HCT116 (cell line): ENCODE data around the gene EIF4G3. TPM values are rescaled to one million over a fixed set of nuclear protein-coding genes. Genes with fewer than 3 reads are reported as not detected.

Source experiments
- ATAC-seq: fragments of 200-7000 bp; cut with Tn5 transposase; 2 replicates; pipeline ENCODE4 v1.9.1; 2020; ENCODE audit warnings: mild to moderate bottlenecking, moderate library complexity
- BruUV-seq: library from RNA; stranded (reverse); fragments of 400-500 nt; replicated peaks from 2 replicates; lab custom pipeline; 2021; lab: Mats Ljungman, UMichigan
- CTCF ChIA-PET: fragments of 300-600 bp; sonication (Branson Sonifier 250); formaldehyde crosslinking; loops from one replicate; lab custom pipeline; 2021; ENCODE audit warnings: antibody characterized with exemption; lab: Charles Lee
- POLR2A ChIA-PET: fragments of 300-600, 350-600 bp; sonication (Branson Sonifier 250); formaldehyde crosslinking; loops from one replicate; lab custom pipeline; 2021; ENCODE audit warnings: antibody characterized with exemption; lab: Charles Lee
- RAD21 ChIA-PET, 2 experiments: fragments of 300-600 bp; sonication (Branson Sonifier 250); formaldehyde crosslinking; loops; one replicate each; lab custom pipeline; 2023; ENCODE audit warnings: low total read pairs in 2 of 2; ENCODE audit not compliant: uncharacterized antibody in 2 of 2, unreplicated experiment in 2 of 2, low non-redundant PET in 1 of 2; lab: Charles Lee
- DNase-seq: peaks from one replicate; pipeline ENCODE4 v3.0.0-alpha.2; 2010; ENCODE audit warnings: low read depth, low spot score
- H2AFZ ChIP-seq: fragments of 200-600 bp; shearing (Covaris generic), sonication (generic); 2 replicates; pipeline ENCODE4 v1.6.1; 2017; ENCODE audit warnings: low read depth, mixed run types, mixed read lengths, antibody characterized with exemption, low read length; ENCODE audit not compliant: poor library complexity, severe bottlenecking
- H3K27ac ChIP-seq: 2 replicates; pipeline ENCODE4 v1.5.1; 2012; ENCODE audit warnings: low read depth, low read length
- H3K27me3 ChIP-seq: fragments of 200-600 bp; sonication (generic); 2 replicates; pipeline ENCODE4 v1.6.1; 2016; ENCODE audit warnings: mixed run types, low read length, mixed read lengths; ENCODE audit not compliant: insufficient read depth
- H3K36me3 ChIP-seq, 2 experiments: fragments of 200-500 bp in 1 of 2; fragments of 200-600 bp in 1 of 2; sonication (Bioruptor generic) in 1 of 2; sonication (generic) in 1 of 2; 2 replicates each; pipeline versions ENCODE4 v1.5.1 to v1.6.1; 2014 to 2016; ENCODE audit warnings: low read length in 2 of 2, inconsistent platforms in 1 of 2, mixed read lengths in 1 of 2, mixed run types in 1 of 2; ENCODE audit not compliant: insufficient read depth in 2 of 2, control insufficient read depth in 1 of 2
- H3K4me1 ChIP-seq, 2 experiments: fragments of 200-600 bp in 1 of 2; sonication (generic) in 1 of 2; 2 replicates each; pipeline versions ENCODE4 v1.5.1 to v1.6.1; 2012 to 2017; ENCODE audit warnings: low read length in 2 of 2, inconsistent platforms in 1 of 2, mild to moderate bottlenecking in 1 of 2, mixed read lengths in 1 of 2, mixed run types in 1 of 2, moderate library complexity in 1 of 2; ENCODE audit not compliant: insufficient read depth in 2 of 2, control insufficient read depth in 1 of 2
- H3K4me2 ChIP-seq: fragments of 200-600 bp; sonication (generic); 2 replicates; pipeline ENCODE4 v1.6.1; 2017; ENCODE audit warnings: mixed run types, low read length, mixed read lengths
- H3K4me3 ChIP-seq, 2 experiments: fragments of 200-600 bp in 1 of 2; sonication (generic) in 1 of 2; replicated peaks in 1 of 2; 2 replicates each; pipeline ENCODE4 v1.5.1; 2011 to 2016; ENCODE audit warnings: low read length in 2 of 2, control low read depth in 1 of 2, low read depth in 1 of 2, mild to moderate bottlenecking in 1 of 2, mixed read lengths in 1 of 2, mixed run types in 1 of 2
- H3K79me2 ChIP-seq: fragments of 200-600 bp; sonication (generic); 2 replicates; pipeline ENCODE4 v1.6.1; 2017; ENCODE audit warnings: mild to moderate bottlenecking, mixed run types, low read length, moderate library complexity, mixed read lengths; ENCODE audit not compliant: insufficient read depth
- H3K9ac ChIP-seq: fragments of 200-600 bp; sonication (generic); 2 replicates; pipeline ENCODE4 v1.6.1; 2016; ENCODE audit warnings: low read length, mixed read lengths
- H3K9me2 ChIP-seq: fragments of 200-600 bp; sonication (generic), shearing (Covaris generic); 2 replicates; pipeline ENCODE4 v1.6.1; 2017; ENCODE audit warnings: mixed run types, mild to moderate bottlenecking, moderate library complexity; ENCODE audit not compliant: insufficient read depth
- H3K9me3 ChIP-seq, 2 experiments: fragments of 200-500 bp in 1 of 2; fragments of 200-600 bp in 1 of 2; sonication (Bioruptor generic) in 1 of 2; sonication (generic) in 1 of 2; 2 replicates each; pipeline ENCODE4 v1.6.1; 2014 to 2017; ENCODE audit warnings: low read length in 2 of 2, mixed read lengths in 2 of 2, inconsistent platforms in 1 of 2, low read depth in 1 of 2, mild to moderate bottlenecking in 1 of 2, mixed run types in 1 of 2, moderate library complexity in 1 of 2; ENCODE audit not compliant: control insufficient read depth in 1 of 2, insufficient read depth in 1 of 2
- H4K20me1 ChIP-seq: fragments of 200-600 bp; sonication (generic), shearing (Covaris generic); 2 replicates; pipeline ENCODE4 v1.6.1; 2017; ENCODE audit warnings: mixed run types, mild to moderate bottlenecking, moderate library complexity; ENCODE audit not compliant: insufficient read depth
- CBX3 ChIP-seq: IDR thresholded peaks from 2 replicates; pipeline ENCODE4 v1.6.1; 2012; ENCODE audit warnings: low read depth
- ELF1 ChIP-seq: IDR thresholded peaks from 2 replicates; pipeline ENCODE4 v1.6.1; 2012; ENCODE audit warnings: low read depth, borderline replicate concordance
- EZH2phosphoT487 ChIP-seq: fragments of 200-600 bp; IDR thresholded peaks from 2 replicates; pipeline ENCODE4 v1.6.1; 2018; ENCODE audit warnings: antibody characterized with exemption, borderline replicate concordance
- MAX ChIP-seq: IDR thresholded peaks from 2 replicates; pipeline ENCODE4 v1.6.1; 2012
- SP1 ChIP-seq: IDR thresholded peaks from 2 replicates; pipeline ENCODE4 v1.6.1; 2012; ENCODE audit warnings: low read depth
- SRF ChIP-seq: IDR thresholded peaks from 2 replicates; pipeline ENCODE4 v1.6.1; 2012; ENCODE audit warnings: low read depth
- YY1 ChIP-seq: IDR thresholded peaks from 2 replicates; pipeline ENCODE4 v1.6.1; 2011; ENCODE audit warnings: low read length, low read depth, moderate library complexity, mild to moderate bottlenecking; ENCODE audit not compliant: insufficient replicate concordance; ENCODE audit errors: extremely low read depth
- ZBTB33 ChIP-seq: IDR thresholded peaks from 2 replicates; pipeline ENCODE4 v1.6.1; 2011; ENCODE audit warnings: mild to moderate bottlenecking, low read length, moderate library complexity; ENCODE audit not compliant: insufficient replicate concordance; ENCODE audit errors: extremely low read depth
- intact Hi-C: fragments of 100-400 bp; cut with micrococcal nuclease; formaldehyde crosslinking; loops from 2 replicates; pipeline ENCODE4 v1.10.0; 2022
- total RNA-seq: library from RNA; stranded (reverse); gene quantifications from one replicate; pipeline ENCODE4 v1.2.1, GENCODE V29; 2021; ENCODE audit not compliant: unreplicated experiment
- TF ChIP-seq, protein P1 (sequence below), 3 experiments: fragments of 200-600 bp in 1 of 3; sonication (generic) in 1 of 3; IDR thresholded peaks in 2 of 3; conservative IDR thresholded peaks in 1 of 3; 2 replicates each; pipeline ENCODE4 v1.5.1; 2012 to 2017; ENCODE audit warnings: low read depth in 2 of 3, low read length in 2 of 3, antibody characterized with exemption in 1 of 3, borderline replicate concordance in 1 of 3, control low read depth in 1 of 3, mild to moderate bottlenecking in 1 of 3, mixed read lengths in 1 of 3, mixed run types in 1 of 3, moderate library complexity in 1 of 3; ENCODE audit not compliant: insufficient read depth in 1 of 3

EIF4G3 gene
- total RNA-seq, 1 experiment from 2014 or later: 40.1 TPM

- no peaks in the 10 kb centered on the region for H3K36me3 ChIP-seq
- peaks cover 6% of the 10 kb centered on the region for H3K79me2 ChIP-seq
- intact Hi-C loops: no loop called here
- no peak overlapping the region for H2AFZ ChIP-seq
- H3K4me1 ChIP-seq: no peaks in the 10 kb centered on the region
- H3K9ac ChIP-seq: no peak overlapping the region
- POLR2A ChIA-PET: no interaction called here
- H4K20me1 ChIP-seq: no peaks in the 10 kb centered on the region
- RAD21 ChIA-PET: no interaction called here
- H3K9me3 ChIP-seq: no peaks in the 10 kb centered on the region
- no peak overlapping the region for H3K27ac ChIP-seq
- CTCF ChIA-PET: no interaction called here
- no peak for DNase-seq
- H3K4me3 ChIP-seq: no peak overlapping the region
- no peak overlapping the region for H3K4me2 ChIP-seq
- ATAC-seq: no peak
- no peaks in the 10 kb centered on the region for H3K9me2 ChIP-seq
- BruUV-seq: no TSS peak
- TF ChIP-seq EZH2phosphoT487 (no peak), CBX3 (no peak), YY1 (no peak), SRF (no peak), ELF1 (no peak), ZBTB33 (no peak), MAX (no peak), SP1 (no peak)
- TF ChIP-seq, protein P1, sequence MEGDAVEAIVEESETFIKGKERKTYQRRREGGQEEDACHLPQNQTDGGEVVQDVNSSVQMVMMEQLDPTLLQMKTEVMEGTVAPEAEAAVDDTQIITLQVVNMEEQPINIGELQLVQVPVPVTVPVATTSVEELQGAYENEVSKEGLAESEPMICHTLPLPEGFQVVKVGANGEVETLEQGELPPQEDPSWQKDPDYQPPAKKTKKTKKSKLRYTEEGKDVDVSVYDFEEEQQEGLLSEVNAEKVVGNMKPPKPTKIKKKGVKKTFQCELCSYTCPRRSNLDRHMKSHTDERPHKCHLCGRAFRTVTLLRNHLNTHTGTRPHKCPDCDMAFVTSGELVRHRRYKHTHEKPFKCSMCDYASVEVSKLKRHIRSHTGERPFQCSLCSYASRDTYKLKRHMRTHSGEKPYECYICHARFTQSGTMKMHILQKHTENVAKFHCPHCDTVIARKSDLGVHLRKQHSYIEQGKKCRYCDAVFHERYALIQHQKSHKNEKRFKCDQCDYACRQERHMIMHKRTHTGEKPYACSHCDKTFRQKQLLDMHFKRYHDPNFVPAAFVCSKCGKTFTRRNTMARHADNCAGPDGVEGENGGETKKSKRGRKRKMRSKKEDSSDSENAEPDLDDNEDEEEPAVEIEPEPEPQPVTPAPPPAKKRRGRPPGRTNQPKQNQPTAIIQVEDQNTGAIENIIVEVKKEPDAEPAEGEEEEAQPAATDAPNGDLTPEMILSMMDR (IDR thresholded peaks at IDR 0.05 in 2 of 3, conservative IDR thresholded peaks at IDR 0.05 in 1 of 3; ENCODE audit: borderline replicate concordance in 1 of 3, insufficient read depth in 1 of 3, low read depth in 2 of 3, low read length in 2 of 3): no peak
- no peaks in the 10 kb centered on the region for H3K27me3 ChIP-seq
These were observed 77.4 kb downstream of the EIF4G3 start for GRCh38 chr1:21099034-21099868.
